Astrocyte of the cerebellum (primary cell): ENCODE data around the gene CAB39.
"Not testable (repeated sequence)": the region's sequence is repeated elsewhere in the genome, so short reads cannot be mapped to it uniquely, and the experiment has no call there.

Experiments used
- DNase-seq: peaks from one replicate; pipeline ENCODE4 v3.0.0-alpha.2; 2011; ENCODE audit warnings: low read depth
- H3K4me3 ChIP-seq: 2 replicates; pipeline ENCODE4 v1.5.1; 2011; ENCODE audit warnings: mild to moderate bottlenecking, low read depth, low read length, moderate library complexity
- in situ Hi-C: cut with HindIII; loops from 2 replicates; pipeline ENCODE4 v1.10.0; 2017; ENCODE audit warnings: low sequenced_read_pairs
- TF ChIP-seq, protein P1 (sequence below): IDR thresholded peaks from 2 replicates; pipeline ENCODE4 v1.5.1; 2012; ENCODE audit warnings: low read length, low read depth, moderate library complexity, mild to moderate bottlenecking; ENCODE audit errors: missing control alignments

The CAB39 gene

DNA sequence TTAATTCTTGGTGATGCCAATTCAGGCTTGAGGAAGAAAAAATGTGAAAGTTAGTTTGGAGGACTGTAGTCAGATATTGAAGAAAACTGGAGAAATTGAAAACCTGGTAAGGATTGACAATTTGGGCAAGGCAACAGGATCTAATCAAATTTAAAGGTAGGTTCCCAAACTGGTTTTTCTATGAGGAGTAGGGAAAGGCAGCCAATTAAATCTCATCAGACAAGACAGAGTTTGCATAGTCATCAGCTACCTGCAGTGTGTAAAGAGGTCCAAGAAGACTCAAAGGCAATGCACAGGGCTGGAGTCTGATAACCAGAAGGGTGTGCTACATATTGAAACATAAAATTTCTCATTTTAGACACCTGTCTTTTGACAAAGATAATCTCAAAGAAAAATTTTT lies 16.0 kb upstream of the CAB39 start:
- DNase-seq = no peak
- H3K4me3 ChIP-seq = no peak overlapping the region
- TF ChIP-seq, protein P1, sequence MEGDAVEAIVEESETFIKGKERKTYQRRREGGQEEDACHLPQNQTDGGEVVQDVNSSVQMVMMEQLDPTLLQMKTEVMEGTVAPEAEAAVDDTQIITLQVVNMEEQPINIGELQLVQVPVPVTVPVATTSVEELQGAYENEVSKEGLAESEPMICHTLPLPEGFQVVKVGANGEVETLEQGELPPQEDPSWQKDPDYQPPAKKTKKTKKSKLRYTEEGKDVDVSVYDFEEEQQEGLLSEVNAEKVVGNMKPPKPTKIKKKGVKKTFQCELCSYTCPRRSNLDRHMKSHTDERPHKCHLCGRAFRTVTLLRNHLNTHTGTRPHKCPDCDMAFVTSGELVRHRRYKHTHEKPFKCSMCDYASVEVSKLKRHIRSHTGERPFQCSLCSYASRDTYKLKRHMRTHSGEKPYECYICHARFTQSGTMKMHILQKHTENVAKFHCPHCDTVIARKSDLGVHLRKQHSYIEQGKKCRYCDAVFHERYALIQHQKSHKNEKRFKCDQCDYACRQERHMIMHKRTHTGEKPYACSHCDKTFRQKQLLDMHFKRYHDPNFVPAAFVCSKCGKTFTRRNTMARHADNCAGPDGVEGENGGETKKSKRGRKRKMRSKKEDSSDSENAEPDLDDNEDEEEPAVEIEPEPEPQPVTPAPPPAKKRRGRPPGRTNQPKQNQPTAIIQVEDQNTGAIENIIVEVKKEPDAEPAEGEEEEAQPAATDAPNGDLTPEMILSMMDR = no peak
- in situ Hi-C loops = no loop called here

DNA sequence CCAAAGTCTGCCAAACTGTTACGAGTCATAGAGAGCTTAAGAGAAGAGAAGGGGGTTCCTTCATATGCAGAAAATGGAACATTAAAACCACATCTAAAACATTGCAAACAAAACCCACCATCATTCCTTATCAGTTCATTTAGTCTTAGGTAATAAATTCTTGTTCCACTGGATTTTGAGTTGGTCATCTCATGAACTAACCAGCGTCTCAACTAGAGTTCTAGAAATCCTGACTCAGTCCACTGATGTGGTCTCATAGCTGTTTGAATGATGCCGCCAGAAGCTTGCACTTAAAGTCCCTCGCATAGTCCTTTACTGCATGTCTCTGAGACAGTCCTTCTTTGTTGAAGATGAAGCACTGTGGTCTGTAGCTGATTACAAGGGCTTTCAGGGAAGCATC lies 15.0 kb upstream of the CAB39 start:
- DNase-seq = no peak
- in situ Hi-C loops = no loop called here
- TF ChIP-seq, protein P1 = no peak
- H3K4me3 ChIP-seq = no peak overlapping the region

DNA sequence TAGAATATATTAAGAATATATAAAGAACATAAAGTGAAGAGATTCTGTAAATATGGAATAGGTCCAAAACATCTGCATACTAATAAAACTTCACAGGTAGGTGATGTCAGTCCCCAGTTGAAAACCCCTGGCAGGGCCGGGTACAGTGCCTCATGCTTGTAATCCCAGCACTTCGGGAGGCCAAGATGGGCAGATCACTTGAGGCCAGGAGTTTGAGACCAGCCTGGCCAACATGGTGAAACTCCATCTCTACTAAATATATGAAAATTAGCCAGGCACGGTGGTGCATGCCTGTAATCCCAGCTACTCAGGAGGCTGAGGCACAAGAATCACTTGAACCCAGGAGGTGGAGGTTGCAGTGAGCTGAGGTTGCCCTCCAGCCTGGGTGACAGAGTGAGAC lies 13.9 kb upstream of the CAB39 start:
- DNase-seq, in situ Hi-C loops, H3K4me3 ChIP-seq: not testable (repeated sequence)

DNA sequence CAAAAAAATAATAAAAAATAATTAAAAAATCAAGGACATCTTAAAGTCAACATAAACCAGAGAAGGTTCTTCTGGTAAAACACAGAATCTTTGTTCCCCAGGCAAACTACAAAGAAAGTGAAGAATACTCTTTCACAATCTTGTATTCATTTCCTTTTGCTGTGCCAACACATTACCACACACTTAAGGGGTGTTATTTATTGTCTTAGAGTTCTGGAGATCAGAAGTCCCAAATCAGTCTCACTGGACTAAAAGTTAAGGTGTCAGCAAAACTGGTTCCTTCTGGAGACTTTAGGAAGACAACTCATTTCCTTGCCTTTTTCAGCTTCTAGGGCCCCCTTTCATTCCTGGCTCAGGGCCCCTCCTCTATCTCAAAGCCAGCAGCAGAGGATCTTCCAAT lies 12.2 kb upstream of the CAB39 start:
- no peak for DNase-seq
- no peak overlapping the region for H3K4me3 ChIP-seq
- in situ Hi-C loops = no loop called here
- TF ChIP-seq, protein P1 = no peak

DNA sequence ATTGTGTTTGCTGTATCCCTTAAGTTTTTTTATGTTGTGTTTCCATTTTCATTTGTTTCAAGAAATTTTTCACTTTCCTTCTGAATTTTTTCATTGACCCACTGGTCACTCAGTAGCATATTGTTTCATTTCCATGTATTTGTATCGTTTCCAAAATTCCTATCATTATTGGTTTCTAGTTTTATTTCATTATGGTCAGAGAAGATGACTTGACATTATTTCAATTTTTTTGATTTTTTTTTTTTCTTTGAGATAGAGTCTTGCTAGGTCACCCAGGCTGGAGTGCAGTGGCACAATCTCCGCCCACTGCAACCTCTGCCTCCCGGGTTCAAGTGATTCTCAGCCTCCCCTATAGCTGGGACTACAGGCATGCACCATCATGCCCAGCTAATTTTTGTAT lies 11.3 kb upstream of the CAB39 start:
- in situ Hi-C loops = no loop called here
- TF ChIP-seq, protein P1 = no peak
- DNase-seq = no peak
- no peak overlapping the region for H3K4me3 ChIP-seq

DNA sequence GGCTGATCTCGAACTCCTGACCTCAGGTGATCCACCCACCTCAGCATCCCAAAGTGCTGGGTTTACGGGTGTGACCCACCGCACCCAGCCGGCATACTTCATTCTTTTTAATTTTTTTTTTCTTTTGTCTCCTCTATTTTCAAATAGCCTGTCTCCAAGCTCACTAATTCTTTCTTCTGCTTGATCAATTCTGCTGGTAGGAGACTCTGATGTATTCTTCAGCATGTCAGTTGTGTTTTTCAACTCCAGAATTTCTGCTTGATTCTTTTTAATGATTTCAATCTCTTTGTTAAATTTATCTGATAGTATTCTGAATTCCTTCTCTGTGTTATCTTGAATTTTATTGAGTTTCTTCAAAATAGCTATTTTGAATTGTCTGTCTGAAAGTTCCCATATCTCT lies 10.2 kb upstream of the CAB39 start:
- H3K4me3 ChIP-seq, in situ Hi-C loops, DNase-seq: not testable (repeated sequence)

DNA sequence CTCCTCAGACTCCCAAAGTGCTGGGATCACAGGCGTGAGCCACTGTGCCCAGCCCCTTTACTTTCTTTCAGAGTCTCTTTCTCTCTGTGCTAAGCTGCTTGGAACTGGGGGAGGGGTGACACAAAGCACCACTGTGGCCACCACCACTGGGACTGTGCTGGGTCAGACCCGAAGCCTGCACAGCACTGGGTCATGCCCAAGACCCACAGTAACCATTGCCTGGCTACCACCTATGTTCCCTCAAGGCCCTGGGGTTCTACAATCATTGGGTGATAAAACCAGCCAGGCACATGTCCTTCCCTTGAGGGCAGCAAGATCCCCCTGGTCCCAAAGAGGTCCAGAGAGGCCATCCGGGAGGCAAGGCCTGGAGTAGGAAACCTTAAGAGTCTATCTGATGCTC lies 9.1 kb upstream of the CAB39 start:
- DNase-seq = no peak
- no peak overlapping the region for H3K4me3 ChIP-seq
- in situ Hi-C loops = no loop called here
- TF ChIP-seq, protein P1 = no peak

DNA sequence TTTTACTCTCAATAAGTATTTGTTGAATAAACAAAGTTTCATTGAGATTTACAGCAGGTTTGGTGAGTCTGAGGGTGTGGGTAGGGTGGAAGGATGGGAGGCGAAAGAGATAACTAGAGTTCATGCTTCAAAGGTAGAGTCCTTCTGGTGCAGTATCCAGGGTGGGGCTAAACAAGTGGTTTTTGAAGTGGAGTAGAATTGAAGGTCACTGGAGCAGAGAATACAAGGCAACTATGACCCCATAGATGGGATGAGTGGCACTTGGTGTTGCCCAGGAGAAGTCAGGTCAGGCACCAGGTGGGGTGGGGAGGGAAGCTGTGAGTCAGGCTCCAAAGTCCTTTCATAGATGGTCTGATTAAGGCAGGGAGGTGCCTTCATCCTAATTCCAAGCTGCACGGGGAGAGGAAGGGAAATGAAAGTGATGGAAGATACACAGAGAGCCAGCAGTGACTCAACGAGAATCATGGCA lies 6.6 kb upstream of the CAB39 start:
- in situ Hi-C loops = no loop called here
- H3K4me3 ChIP-seq = no peak overlapping the region
- DNase-seq = no peak
- TF ChIP-seq, protein P1 = no peak
